HEK293T (cell line): ENCODE data around the gene EHBP1L1.

Experiments used
- BHLHE40 ChIP-seq: fragments of 450-650 bp; IDR thresholded peaks from 2 replicates; pipeline ENCODE4 v1.6.1; 2016; ENCODE audit warnings: mild to moderate bottlenecking, moderate library complexity, borderline replicate concordance
- FOXK2 ChIP-seq: fragments of 450-650 bp; IDR thresholded peaks from 2 replicates; pipeline ENCODE4 v1.6.1; 2016; ENCODE audit warnings: mild to moderate bottlenecking
- NFRKB ChIP-seq: fragments of 450-650 bp; IDR thresholded peaks from 2 replicates; pipeline ENCODE4 v1.6.1; 2016; ENCODE audit warnings: mild to moderate bottlenecking, moderate library complexity
- SP1 ChIP-seq: fragments of 450-650 bp; IDR thresholded peaks from 2 replicates; pipeline ENCODE4 v1.6.1; 2017
- SUZ12 ChIP-seq: fragments of 450-650 bp; IDR thresholded peaks from 2 replicates; pipeline ENCODE4 v1.6.1; 2016; ENCODE audit warnings: mild to moderate bottlenecking
- ZNF384 ChIP-seq: fragments of 450-650 bp; IDR thresholded peaks from 2 replicates; pipeline ENCODE4 v1.6.1; 2016

- TF ChIP-seq SP1, result no peak
- TF ChIP-seq ZNF384, result no peak
- TF ChIP-seq SUZ12, result no peak
- TF ChIP-seq FOXK2, result no peak
- TF ChIP-seq NFRKB, result no peak
- no peak for TF ChIP-seq BHLHE40
Measured at GRCh38 chr11:65607614-65608426, 32.0 kb downstream of the EHBP1L1 start.
